Heart left ventricle (tissue), 16 donors: ENCODE data around the gene VDAC1. TPM values are rescaled to one million over a fixed set of nuclear protein-coding genes. Genes with fewer than 3 reads are reported as not detected.

Source experiments
- ATAC-seq, 4 donors: fragments of 200-7000 bp; cut with Tn5 transposase; one replicate each; pipeline ENCODE4 v1.9.1; 2020 to 2022; ENCODE audit warnings: moderate library complexity in 4 of 4, mild to moderate bottlenecking in 3 of 4, moderate number of reproducible peaks in 1 of 4
- DNase-seq, 5 donors: peaks; one replicate each; pipeline ENCODE4 v3.0.0-alpha.2; 2020
- H3K27ac ChIP-seq, 12 donors: fragments of 200-600 bp; sonication (generic) in 4 of 12; one replicate each; pipeline versions ENCODE4 v1.5.0 to v1.8.0; 2016 to 2022; ENCODE audit warnings: mild to moderate bottlenecking in 2 of 12
- H3K27me3 ChIP-seq, 9 donors: fragments of 200-600 bp; sonication (generic) in 2 of 9; one replicate each; pipeline versions ENCODE4 v1.5.1 to v1.8.0; 2016 to 2022; ENCODE audit warnings: mild to moderate bottlenecking in 3 of 9
- H3K36me3 ChIP-seq, 9 donors: fragments of 200-600 bp; sonication (generic) in 2 of 9; one replicate each; pipeline versions ENCODE4 v1.5.0 to v1.8.0; 2018 to 2022; ENCODE audit warnings: mild to moderate bottlenecking in 2 of 9
- H3K4me1 ChIP-seq, 12 donors: fragments of 200-600 bp; sonication (generic) in 4 of 12; one replicate each; pipeline versions ENCODE4 v1.5.0 to v1.8.0; 2016 to 2022; ENCODE audit warnings: mild to moderate bottlenecking in 3 of 12
- H3K4me3 ChIP-seq, 12 donors: fragments of 200-600 bp; sonication (generic) in 4 of 12; one replicate each; pipeline versions ENCODE4 v1.5.0 to v1.8.0; 2017 to 2022; ENCODE audit warnings: mild to moderate bottlenecking in 9 of 12, moderate library complexity in 4 of 12
- H3K9me3 ChIP-seq, 12 donors: fragments of 200-600 bp; sonication (generic) in 4 of 12; one replicate each; pipeline versions ENCODE4 v1.5.0 to v1.8.0; 2016 to 2022; ENCODE audit warnings: mild to moderate bottlenecking in 1 of 12
- CTCF ChIP-seq, 12 donors: fragments of 200-600 bp; sonication (generic) in 4 of 12; IDR thresholded peaks; one replicate each; pipeline versions ENCODE4 v1.5.0 to v1.8.0; 2018 to 2022; ENCODE audit warnings: antibody characterized with exemption in 12 of 12, mild to moderate bottlenecking in 5 of 12
- POLR2A ChIP-seq, 2 donors: fragments of 450-650 bp; IDR thresholded peaks; one replicate each; pipeline ENCODE4 v1.6.1; 2017; ENCODE audit warnings: antibody characterized with exemption in 2 of 2, mild to moderate bottlenecking in 2 of 2, moderate library complexity in 2 of 2
- WGBS, 4 donors: extraction: QIAGEN DNeasy Blood & Tissue Kit in 2 of 4; methylation state at CpG; one replicate each; pipeline versions ENCODE4 v1.1.5 to v1.1.7; 2013 to 2018; 5-methylcytosine and 5-hydroxymethylcytosine counted together
- intact Hi-C, 10 donors: fragments of 100-400 bp; cut with DNase I; formaldehyde crosslinking; loops; one replicate each; pipeline versions ENCODE4 v1.11.1 to v1.14.2; 2022
- polyA plus RNA-seq, 2 donors: library from polyadenylated mRNA; stranded (reverse); fragments of 200-250 nt; gene quantifications; one replicate each; pipeline ENCODE4 v1.2.3, GENCODE V29; 2013
- total RNA-seq, 9 donors: library from RNA; depleted of rRNA in 2 of 9; stranded (reverse); fragments of >200 nt in 2 of 9; fragmentation: NEBNext Ultra II Directional in 3 of 9; extraction: Animal tissue kit (Norgen Biotek cat#: 25700) in 3 of 9; gene quantifications; one replicate each; pipeline versions ENCODE4 v1.1.0 to v1.2.4, GENCODE V29; 2016 to 2023
- donor health status: ischemic (EF 13 %, LVEDD 7.1; RV severe dilation, severe dysfunction).
- donor health status: healthy with polysubstance abuse.
- donor health status: DM: no; HTN: yes; CAD: no.
- donor health status: DM: no; HTN: no; CAD: no.
- donor health status: ischemic (EF 25% LVEDD 6.9; RV normal size, moderate dysfunction).
- donor health status: ischemic (EF 25% LVEDD 5.7; RV mildly dilated, moderate dysfunction).
- donor health status: healthy.
- donor health status: DM: yes; HTN: yes; CAD: no.
- donor health status: ischemic (EF 35%, LVEDD 5.7; RV mildly dilated, moderate dysfunction).
- donor health status: nonischemic (EF 11% LVEDD 7.7; RV severe dilation, severe dysfunction).
- donor health status: DM: yes; HTN: yes; CAD: no.
- donor health status: PGD.
- donor health status: ischemic (EF 29% LVEDD 5.4; RV normal size, mild dysfunction).
- donor health status: nonischemic (EF 23%, LVEDD 6.1; RV moderate dilation, normal function).

VDAC1 gene
- total and polyA plus RNA-seq, 11 donors = 379 to 596 (median 442) TPM

DNA sequence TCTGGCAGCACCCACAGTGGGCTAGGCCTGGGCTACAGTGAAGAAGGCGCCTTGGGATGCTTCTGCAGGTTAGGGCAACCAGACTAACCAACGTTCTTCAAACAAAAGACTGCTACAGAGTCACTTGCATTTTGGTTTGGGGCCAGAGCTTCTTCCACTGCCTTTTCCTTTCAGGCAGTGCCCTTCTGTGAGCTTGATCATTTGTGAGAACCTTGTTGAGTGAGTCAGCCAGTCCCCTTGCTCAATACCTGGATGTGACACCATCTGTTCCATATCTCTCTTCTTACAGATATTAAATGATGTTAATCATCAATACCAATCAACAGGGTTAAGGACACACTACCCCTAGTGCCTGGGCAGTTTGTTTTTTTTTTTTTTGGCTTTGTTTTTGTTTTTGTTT is 46.5 kb upstream of the VDAC1 start:
- H3K27me3 ChIP-seq = no peaks in the 10 kb centered on the region
- no peaks in the 10 kb centered on the region for H3K36me3 ChIP-seq
- no peaks in the 10 kb centered on the region for H3K9me3 ChIP-seq
- H3K27ac ChIP-seq = no peak overlapping the region
- TF ChIP-seq POLR2A (IDR thresholded peaks at IDR 0.05) (no peak), CTCF (IDR thresholded peaks at IDR 0.05) (no peak)
- DNase-seq (no peak), ATAC-seq (no peak)
- 75 to 91% (median 84%) methylated on average over 2 of the region's 2 CpGs for WGBS, 4 donors
- peaks cover 0 to 12% (median 0%) of the 10 kb centered on the region in 12 donors for H3K4me1 ChIP-seq
- no peak overlapping the region for H3K4me3 ChIP-seq
- intact Hi-C loops = no loop called here

GRCh38 chr5:134048864-134049263 is 44.1 kb upstream of the VDAC1 start:
- Histone ChIP-seq H3K4me3 (no peak overlapping the region), H3K27ac (no peak overlapping the region), H3K4me1 (peaks cover 0 to 8% (median 0%) of the 10 kb centered on the region in 12 donors), H3K36me3 (no peaks in the 10 kb centered on the region), H3K9me3 (no peaks in the 10 kb centered on the region), H3K27me3 (no peaks in the 10 kb centered on the region)
- intact Hi-C loops = loop anchor here in 2 of 10 donors (10.0 kb wide), 1 partner anchor 236 kb away; no protein-coding TSS in a partner anchor
- DNase-seq (no peak), ATAC-seq (no peak)
- TF ChIP-seq POLR2A (IDR thresholded peaks at IDR 0.05) (no peak), CTCF (IDR thresholded peaks at IDR 0.05) (no peak)

GRCh38 chr5:134047687-134048056 is 42.9 kb upstream of the VDAC1 start:
- no peaks in the 10 kb centered on the region for H3K27me3 ChIP-seq
- no peak overlapping the region for H3K27ac ChIP-seq
- no peak overlapping the region for H3K4me3 ChIP-seq
- no peaks in the 10 kb centered on the region for H3K36me3 ChIP-seq
- H3K4me1 ChIP-seq = no peaks in the 10 kb centered on the region
- no peak for DNase-seq
- 92 to 94% (median 93%) methylated on average over 8 of the region's 8 CpGs for WGBS, 4 donors
- no peak for ATAC-seq
- TF ChIP-seq POLR2A (IDR thresholded peaks at IDR 0.05) (no peak), CTCF (IDR thresholded peaks at IDR 0.05) (no peak)
- no peaks in the 10 kb centered on the region for H3K9me3 ChIP-seq
- intact Hi-C loops = loop anchor here in 2 of 10 donors (10.0 kb wide), 1 partner anchor 237 kb away; no protein-coding TSS in a partner anchor

DNA sequence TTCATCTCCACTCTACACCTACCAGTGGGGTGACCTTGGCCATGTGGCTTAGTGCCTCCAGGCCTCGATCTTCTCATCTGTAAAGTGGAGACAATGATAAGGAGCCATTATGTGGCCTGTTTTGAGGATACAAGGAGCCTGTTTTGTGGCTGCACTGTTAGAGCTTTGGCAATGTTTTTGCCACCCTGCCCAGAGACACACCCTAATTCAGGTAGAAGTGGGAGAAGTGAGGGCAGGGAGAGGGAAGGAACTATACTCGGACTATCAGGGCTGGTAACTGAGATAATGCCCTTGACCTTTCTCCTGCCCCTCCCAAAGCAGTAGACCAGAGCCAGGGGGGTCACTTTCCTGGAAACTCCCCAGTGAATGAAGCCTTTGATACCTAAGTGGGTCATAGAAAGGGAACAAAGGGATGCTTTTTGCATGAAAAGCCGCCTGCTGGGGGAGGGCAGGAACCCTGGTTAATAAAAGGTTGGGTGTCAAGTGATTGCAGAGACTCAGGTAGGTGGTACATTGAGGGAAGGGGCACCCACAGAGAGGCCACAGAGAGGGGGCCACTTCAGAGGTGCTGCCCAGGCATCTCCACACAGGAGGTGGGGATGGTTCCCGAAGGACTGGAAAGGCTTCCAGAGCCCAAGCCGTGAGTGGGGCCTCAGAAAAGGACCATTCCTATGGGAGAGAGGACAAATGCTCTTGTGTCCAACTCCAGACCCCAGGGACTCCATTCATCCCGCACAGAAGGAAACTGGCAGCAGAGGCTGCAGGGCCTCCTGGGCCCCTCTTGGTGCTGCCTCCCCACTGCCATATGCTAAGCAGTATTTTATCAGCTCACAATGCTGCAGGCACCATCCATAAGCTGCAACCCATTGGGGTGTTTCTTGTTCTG is 42.3 kb upstream of the VDAC1 start:
- Histone ChIP-seq H3K4me3 (no peak overlapping the region), H3K27ac (no peak overlapping the region), H3K4me1 (no peaks in the 10 kb centered on the region), H3K36me3 (no peaks in the 10 kb centered on the region), H3K27me3 (no peaks in the 10 kb centered on the region), H3K9me3 (no peaks in the 10 kb centered on the region)
- no peak for TF ChIP-seq CTCF (IDR thresholded peaks at IDR 0.05)
- WGBS, 4 donors = 70 to 75% (median 71%) methylated on average over 4 to 6 of the region's 6 CpGs
- DNase-seq = no peak
- intact Hi-C loops = loop anchor here in 2 of 10 donors (10.0 kb wide), 1 partner anchor 238 kb away; no protein-coding TSS in a partner anchor
- no peak for ATAC-seq
